G401 (cell line): Measurements from ENCODE around the gene CHRNB2. TPM values are rescaled to one million over a fixed set of nuclear protein-coding genes. Genes with fewer than 3 reads are reported as not detected.
"Not testable (repeated sequence)": the region's sequence is repeated elsewhere in the genome, so short reads cannot be mapped to it uniquely, and the experiment has no call there.

Source experiments
- DNase-seq: peaks from one replicate; pipeline ENCODE4 v3.0.0-alpha.2; 2015; ENCODE audit warnings: low spot score
- in situ Hi-C: cut with HindIII; loops from 2 replicates; pipeline ENCODE4 v1.10.0; 2016; ENCODE audit warnings: low sequenced_read_pairs, mixed read lengths
- total RNA-seq: library from RNA; depleted of rRNA; stranded (reverse); fragments of >200 nt; shearing (Covaris generic); gene quantifications from 2 replicates; pipeline ENCODE4 v1.2.3, GENCODE V29; 2014; rRNA removed

The CHRNB2 gene, protein sequence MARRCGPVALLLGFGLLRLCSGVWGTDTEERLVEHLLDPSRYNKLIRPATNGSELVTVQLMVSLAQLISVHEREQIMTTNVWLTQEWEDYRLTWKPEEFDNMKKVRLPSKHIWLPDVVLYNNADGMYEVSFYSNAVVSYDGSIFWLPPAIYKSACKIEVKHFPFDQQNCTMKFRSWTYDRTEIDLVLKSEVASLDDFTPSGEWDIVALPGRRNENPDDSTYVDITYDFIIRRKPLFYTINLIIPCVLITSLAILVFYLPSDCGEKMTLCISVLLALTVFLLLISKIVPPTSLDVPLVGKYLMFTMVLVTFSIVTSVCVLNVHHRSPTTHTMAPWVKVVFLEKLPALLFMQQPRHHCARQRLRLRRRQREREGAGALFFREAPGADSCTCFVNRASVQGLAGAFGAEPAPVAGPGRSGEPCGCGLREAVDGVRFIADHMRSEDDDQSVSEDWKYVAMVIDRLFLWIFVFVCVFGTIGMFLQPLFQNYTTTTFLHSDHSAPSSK
- total RNA-seq = not detected in 2 replicates

DNA sequence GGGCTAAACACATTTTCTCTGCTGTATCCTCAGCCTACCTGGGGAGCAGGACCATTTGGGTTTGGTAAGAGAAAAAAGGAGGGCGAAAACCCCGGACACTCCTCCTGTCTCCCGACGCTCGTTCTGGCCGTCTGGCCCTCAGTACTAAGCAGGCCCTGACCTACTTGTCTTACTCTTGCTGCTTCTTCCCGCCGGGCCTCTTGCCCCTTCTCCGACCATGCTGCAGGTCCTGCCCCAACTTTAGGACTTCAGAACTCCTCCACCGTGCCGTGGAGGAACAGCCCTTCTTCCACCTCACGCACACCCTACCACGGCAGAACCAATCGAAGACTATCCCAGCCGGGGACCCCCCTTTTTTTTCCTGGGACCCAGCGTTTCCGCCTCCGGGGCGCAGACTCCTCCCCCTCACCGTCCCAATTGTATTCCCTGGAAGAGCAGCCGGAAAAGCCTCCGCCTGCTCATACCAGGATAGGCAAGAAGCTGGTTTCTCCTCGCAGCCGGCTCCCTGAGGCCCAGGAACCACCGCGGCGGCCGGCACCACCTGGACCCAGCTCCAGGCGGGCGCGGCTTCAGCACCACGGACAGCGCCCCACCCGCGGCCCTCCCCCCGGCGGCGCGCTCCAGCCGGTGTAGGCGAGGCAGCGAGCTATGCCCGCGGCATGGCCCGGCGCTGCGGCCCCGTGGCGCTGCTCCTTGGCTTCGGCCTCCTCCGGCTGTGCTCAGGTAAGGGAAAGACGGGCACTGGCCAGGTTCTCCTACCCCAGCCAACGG, at the start of gene CHRNB2:
CHRNB2 (plus strand) TSS at position 393 of the 771 bp plus-strand sequence; CDS start at position 660, 267 bp downstream.
- in situ Hi-C loops = no loop called here
- peak; percentile 83 for DNase-seq

GRCh38 chr1:154519591-154519991, 48.0 kb upstream of the CHRNB2 start:
- no peak for DNase-seq
- in situ Hi-C loops = no loop called here

GRCh38 chr1:154520333-154520732, 47.2 kb upstream of the CHRNB2 start:
- in situ Hi-C loops = no loop called here
- no peak for DNase-seq

DNA sequence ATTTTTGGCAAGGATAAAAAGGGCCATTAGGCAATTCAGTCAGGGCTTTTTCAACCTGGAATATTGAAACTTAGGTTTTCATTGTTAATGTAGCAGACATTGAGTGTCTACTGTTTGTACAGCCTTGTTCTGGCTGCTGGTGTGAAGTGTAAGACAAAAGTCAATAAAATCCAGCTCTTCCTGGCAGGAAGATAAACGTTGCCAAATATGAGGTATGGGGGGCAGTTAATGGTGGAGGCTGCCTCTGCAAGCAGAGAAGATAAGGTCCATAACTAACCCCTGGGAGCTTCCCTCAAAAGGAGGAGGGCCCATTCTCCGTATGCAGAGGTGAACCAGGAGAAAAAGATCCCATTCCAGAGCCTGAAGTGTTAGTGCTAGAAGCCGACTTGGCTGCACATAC, 45.9 kb upstream of the CHRNB2 start:
- in situ Hi-C loops = no loop called here
- no peak for DNase-seq

GRCh38 chr1:154524881-154525280, 42.7 kb upstream of the CHRNB2 start:
- in situ Hi-C loops = no loop called here
- DNase-seq = no peak

GRCh38 chr1:154527192-154527591, 40.4 kb upstream of the CHRNB2 start:
- no peak for DNase-seq
- in situ Hi-C loops = no loop called here

DNA sequence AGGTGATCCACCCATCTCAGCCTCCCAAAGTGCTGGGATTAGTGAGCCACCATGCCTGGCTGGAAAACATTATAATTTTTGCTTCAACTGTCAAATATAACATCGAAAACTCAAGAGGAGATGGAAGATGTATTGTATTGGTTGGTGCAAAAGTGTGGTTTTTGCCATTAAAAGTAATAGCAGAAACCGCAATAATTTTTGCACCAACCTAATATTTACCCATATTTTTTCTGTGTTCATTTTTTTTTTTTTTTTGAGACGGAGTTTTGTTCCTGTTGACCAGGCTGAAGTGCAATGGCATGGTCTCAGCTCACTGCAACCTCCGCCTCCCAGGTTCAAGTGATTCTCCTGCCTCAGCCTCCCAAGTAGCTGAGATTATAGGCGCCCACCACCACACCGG, 38.3 kb upstream of the CHRNB2 start:
- DNase-seq = no peak
- in situ Hi-C loops = no loop called here

DNA sequence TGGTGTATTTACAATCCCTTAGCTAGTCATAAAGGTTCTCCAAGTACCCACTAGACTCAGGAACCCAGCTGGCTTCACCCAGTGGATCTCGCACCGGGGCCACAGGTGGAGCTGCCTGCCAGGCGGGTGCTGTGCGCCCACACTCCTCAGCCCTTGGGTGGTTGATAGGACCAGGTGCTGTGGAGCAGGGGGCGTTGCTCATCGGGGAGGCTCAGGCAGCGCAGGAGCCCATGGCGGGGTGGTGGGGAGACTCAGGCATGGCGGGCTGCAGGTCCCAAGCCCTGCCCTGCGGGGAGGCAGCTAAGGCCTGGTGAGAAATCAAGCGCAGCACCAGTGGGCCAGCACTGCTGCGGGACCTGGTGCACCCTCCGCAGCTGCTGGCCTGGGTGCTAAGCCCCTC, 35.6 kb upstream of the CHRNB2 start:
- in situ Hi-C loops, DNase-seq: not testable (repeated sequence)

GRCh38 chr1:154533952-154534844, 33.4 kb upstream of the CHRNB2 start:
- in situ Hi-C loops = no loop called here
- DNase-seq = peak; percentile 57

- in situ Hi-C loops = no loop called here
- DNase-seq = no peak
Observed at GRCh38 chr1:154536570-154536969, 31.0 kb upstream of the CHRNB2 start.

- DNase-seq = no peak
- in situ Hi-C loops = no loop called here
Observed at GRCh38 chr1:154539486-154540483, 27.8 kb upstream of the CHRNB2 start.

DNA sequence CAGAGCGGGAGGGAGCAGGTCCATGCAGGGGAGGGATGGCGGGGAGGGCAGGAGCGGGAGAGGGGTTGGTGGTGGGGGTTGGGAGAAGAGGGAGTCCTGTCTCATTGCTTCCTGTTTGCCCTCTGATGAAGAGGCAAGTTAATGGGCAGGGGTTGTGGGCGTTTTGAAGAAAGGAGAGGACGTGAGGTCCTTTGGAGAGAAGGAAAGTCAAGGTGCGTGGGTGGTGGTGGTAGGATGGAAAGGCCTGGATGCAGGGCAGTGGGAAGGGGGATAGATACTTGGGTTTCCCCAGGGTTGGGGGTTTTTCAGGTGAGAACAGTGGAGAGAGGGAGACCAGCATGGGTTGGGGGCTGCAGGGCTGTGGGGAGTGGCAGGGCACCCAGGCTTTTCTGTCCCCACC, 26.3 kb upstream of the CHRNB2 start:
- in situ Hi-C loops = no loop called here
- DNase-seq = no peak

DNA sequence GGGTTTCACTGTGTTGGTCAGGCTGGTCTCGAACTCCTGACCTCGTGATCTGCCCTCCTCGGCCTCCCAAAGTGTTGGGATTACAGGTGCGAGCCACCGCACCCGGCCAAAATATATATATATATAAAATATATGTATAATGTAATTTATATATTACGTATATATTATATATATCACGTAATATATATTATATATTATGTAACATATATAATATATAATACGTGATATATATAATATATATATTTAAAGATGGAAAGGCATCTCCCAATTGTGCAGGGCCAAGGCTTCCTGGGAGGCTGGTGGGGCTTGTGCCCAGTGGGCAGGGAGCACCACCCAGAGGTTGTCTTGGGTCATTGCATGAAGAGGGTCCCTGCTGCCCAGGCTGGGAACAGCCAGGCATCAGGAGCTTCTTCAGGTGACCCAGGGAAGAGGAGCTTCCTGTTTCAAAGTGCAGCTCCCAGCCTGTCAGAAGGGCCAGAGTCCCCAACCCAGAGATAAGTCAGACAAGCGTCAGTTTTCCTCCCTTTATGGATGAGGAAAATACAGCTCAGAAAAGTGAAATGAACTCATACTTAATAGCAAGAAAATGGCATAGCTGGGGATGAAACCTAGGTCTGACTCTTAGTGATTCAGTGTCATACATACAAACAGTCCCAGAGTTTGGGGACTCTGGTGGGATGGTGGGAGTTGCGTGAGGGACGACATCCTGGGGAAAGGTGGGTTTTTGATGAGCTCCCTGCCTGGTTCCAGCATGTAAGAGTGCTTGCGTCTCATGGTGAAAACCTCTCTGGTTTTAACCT, 21.1 kb upstream of the CHRNB2 start:
- in situ Hi-C loops = no loop called here
- DNase-seq = peak; percentile 27

- in situ Hi-C loops = no loop called here
- no peak for DNase-seq
Observed at GRCh38 chr1:154547105-154547732, 20.4 kb upstream of the CHRNB2 start.

DNA sequence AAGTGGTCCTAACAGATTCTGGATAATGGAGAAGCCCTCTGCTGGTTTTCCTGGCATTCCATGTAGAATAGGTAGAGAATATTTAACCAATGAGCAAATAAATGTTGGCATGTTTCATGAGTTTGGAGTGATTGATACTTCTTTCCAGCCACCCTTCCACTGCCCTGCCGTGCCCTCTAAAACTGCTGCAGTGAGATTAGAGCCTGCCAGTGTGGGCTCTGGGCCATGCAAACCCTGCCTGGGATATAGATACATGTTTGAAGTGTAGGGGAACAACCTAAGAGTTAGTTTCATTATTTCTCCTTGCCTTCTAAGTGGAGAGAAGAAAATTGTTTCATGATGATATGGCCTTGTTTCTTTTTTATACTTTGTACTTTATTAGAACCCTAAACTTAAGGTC, 19.6 kb upstream of the CHRNB2 start:
- no peak for DNase-seq
- in situ Hi-C loops = no loop called here

DNA sequence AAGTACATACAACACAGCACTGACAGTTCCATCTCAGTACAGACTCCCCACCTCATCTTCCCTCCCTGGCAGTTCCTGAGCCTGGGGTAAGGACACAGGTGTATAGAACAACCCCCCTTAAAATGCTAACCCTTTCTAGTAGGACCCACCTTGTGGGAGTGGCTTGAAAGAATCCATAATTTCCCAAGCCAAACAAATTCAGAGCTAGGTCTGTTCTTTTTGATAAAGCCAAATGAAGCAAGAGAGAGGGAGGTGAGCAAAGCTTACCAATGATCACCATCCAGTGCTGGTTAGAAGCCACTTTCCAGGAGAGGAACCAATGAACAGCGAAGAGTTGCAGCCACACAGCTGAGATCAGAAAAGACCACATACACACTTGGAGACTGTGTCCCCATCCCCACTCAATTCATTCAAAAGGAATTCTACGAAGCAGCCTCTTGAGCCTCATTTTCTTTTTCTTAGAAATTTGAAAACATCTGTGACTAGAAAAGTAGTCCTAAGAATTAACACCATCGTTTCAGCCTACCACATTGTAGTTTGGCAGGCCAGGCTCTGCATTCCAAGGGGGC, 18.3 kb upstream of the CHRNB2 start:
- in situ Hi-C loops = no loop called here
- DNase-seq = no peak

DNA sequence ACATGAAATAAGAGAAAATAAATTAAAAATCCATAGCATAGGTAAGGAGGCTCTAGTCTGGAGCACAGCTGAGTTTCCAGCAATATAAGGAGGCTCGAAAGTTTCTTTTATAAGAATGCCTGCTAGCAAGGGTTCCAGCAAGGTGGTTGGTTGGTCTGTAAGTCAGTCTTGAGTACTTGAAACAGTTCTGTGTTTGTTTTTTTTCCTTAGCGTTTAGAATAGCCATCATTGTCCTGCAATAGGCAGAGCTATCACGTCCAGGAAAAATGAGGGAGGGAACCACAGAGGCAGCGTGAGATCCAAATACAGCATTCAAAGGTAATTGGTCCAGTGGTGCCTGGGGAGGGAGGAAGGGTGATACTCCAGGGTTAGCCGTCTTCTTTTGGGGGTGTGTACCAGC, 17.5 kb upstream of the CHRNB2 start:
- in situ Hi-C loops = no loop called here
- DNase-seq = no peak
